Measurements from ENCODE around the gene PLD4. TPM values are rescaled to one million over a fixed set of nuclear protein-coding genes. Genes with fewer than 3 reads are reported as not detected.

The PLD4 gene
- total and polyA plus RNA-seq, 2 of the 8 experiments (the other 6 are each of a cell fraction or from before 2014, with no cell fraction given) = 0.05 TPM; not detected in 1

GRCh38 chr14:104887623-104888488 is 36.8 kb upstream of the PLD4 start (continued):
- TF ChIP-seq CHD7 (IDR thresholded peaks at IDR 0.05; ENCODE audit: insufficient replicate concordance, low read length) (no peak), HDAC2 (IDR thresholded peaks at IDR 0.05; ENCODE audit: borderline replicate concordance in 1 of 2, low read depth in 2 of 2, low read length in 2 of 2) (no peak), CREB1 (IDR thresholded peaks at IDR 0.05) (no peak)
- TF ChIP-seq, protein P1, sequence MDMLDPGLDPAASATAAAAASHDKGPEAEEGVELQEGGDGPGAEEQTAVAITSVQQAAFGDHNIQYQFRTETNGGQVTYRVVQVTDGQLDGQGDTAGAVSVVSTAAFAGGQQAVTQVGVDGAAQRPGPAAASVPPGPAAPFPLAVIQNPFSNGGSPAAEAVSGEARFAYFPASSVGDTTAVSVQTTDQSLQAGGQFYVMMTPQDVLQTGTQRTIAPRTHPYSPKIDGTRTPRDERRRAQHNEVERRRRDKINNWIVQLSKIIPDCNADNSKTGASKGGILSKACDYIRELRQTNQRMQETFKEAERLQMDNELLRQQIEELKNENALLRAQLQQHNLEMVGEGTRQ (IDR thresholded peaks at IDR 0.05; ENCODE audit: low read length) = no peak

Measured in H1 (cell line).